ENCODE results near the gene TLR6.

The TLR6 gene

DNA sequence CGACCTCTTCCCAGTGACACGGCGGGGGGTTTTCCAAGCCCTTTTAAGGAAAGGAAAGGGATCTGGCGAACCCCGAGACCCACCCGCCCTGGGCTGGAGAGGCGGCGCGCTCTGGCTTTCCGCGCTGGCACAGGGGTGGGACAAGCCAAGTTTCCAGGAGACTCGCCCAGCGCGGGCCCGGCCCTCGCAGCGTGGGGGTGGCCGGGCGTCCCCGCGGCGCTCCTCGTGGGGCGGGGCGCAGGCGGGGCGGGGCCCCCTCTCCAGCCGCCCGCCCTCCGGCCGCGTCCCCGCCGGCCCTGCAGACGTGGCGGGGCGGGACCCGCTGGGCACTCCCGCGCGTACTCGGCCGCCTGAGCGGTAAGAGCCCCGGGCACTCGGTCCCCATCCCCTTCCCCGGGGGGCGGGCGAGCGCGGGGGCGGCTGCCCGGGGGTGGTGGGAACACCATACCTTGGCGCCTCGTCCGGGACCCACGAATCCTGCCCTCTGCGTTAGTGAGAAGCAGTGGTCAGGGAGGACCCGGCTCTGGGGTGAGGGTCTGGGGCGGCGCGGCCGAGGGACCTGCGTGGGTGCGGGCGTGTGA, 11.0 kb upstream of the TLR6 start, which contains the start of gene FAM114A1:
TSS of gene FAM114A1 (plus strand) at position 329 of the 581 bp plus-strand sequence. CDS start 10,273 bp downstream, outside the sequence.
- DNase-seq: peak; percentile 87

DNA sequence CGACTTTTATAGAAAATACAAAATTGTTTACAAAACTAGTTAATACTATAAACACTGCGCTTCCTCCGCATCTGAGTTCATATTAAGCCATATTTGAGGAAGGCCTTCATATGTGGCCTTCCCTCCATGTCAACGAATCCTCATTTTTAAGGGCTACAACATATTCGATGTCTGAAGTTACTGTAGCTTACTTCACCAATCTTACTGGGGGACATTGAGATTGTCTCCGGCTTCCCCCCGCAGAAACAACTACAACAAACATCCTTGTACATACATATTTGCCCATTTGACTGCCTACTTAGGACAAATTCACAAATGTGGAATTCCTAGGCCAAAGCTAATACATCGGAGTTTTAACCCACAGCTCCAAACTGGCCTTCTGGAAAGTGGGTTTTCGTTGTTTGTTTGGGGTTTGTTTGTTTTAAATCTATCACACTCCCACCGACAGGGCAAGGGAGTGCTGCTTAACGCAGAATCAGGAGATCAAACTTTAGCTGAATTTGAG, 10.4 kb upstream of the TLR6 start:
- DNase-seq: no peak

DNA sequence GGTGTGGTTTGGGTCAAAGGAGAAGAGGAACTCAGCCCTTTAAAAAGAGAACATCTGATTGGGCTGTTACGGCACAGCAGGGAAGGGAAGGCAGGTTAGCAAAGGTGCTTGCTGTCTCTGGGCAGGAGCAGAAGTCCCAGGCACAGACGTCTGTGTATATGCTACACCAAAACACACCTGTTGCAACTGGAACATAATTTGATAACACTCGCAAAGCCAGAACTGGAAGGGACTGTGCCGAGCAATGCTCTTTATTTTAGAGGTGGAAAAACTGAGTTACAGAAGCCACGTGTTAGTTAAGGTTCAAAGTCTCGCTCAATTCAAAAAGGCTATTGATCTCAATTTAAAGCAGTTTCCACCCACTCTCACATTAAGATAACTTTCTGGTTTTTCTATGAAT, 8.8 kb upstream of the TLR6 start:
- DNase-seq: no peak

DNA sequence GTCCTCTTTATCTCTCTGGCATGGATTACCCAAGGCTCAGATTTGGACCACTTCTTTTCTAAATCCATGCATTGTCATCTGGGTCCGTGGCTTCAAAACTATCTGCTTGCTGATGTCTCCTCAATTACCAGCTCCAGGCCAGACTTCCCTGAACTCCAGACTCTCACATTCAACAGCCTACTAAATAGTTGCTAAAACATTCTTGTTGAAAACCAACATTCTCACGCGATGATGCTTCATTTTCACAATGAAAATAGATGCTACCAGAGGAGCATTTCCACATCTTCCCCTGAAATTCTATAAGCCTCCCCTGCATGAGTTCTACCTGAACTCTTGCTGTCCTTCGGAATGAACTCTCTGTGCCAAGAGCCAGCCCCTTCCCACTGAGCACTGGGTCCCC, 5.2 kb upstream of the TLR6 start:
- peak; percentile 20 for DNase-seq

DNA sequence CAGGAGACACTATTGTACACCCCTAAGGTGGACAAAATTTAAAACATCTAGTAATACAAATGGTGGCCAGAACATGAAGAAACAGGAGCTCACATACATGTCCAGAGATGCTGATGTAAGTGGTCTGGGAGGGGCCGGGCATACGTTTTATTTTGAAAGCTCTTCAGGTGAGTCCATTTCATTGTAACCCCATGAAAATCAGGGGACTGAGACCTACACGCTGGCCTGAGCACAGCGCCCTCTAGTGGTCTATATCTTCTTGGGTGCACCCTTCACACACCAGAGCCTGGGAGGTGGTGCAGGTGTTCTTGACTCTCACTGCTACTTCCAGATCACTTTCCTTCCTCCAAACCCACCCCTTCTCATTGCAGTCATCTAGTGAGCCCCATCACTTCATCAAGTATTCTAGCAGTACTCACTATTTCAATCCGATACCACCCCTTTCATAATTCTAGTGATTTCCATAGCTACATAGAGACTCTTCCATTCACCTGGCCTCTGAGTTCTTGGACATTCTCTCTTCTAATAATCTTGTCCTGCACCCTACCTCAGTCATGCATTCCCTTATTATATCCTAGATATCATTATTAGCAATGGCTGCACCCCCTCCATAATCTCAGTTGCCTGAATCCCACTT, 4.3 kb upstream of the TLR6 start:
- no peak for DNase-seq

DNA sequence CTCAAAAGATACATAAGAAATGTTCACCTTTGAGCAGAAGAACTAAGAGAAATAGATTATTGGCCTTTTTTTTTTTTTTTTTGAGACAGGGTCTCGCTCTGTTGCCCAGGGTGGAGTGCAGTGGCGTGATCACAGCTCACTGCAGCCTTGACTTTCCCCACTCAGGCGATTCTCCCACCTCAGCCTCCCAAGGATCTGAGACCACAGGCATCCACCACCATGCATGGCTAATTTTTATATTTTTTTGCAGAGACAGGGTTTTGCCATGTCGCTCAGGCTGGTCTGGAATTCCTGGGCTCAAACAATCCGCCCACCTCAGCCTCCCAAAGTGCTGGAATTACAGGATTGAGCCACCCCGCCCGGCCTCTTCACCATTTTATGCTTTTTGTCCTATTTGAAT, 2.9 kb upstream of the TLR6 start:
- no peak for DNase-seq

DNA sequence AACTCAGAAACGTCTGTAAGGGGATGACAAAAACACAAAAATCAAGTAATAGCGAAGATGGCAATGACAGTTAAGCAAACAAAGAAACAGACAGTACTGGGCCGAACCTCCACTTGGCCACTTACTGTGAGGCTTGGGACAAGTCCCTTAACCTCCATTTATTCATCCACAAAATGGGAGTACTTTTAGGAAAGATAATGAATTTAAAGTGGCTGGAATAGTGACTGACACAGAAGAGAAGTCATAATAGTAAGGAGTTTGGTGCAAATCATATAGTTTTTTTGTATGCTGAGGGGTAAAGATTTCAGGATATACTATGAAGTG, 1.4 kb upstream of the TLR6 start:
- DNase-seq: no peak

DNA sequence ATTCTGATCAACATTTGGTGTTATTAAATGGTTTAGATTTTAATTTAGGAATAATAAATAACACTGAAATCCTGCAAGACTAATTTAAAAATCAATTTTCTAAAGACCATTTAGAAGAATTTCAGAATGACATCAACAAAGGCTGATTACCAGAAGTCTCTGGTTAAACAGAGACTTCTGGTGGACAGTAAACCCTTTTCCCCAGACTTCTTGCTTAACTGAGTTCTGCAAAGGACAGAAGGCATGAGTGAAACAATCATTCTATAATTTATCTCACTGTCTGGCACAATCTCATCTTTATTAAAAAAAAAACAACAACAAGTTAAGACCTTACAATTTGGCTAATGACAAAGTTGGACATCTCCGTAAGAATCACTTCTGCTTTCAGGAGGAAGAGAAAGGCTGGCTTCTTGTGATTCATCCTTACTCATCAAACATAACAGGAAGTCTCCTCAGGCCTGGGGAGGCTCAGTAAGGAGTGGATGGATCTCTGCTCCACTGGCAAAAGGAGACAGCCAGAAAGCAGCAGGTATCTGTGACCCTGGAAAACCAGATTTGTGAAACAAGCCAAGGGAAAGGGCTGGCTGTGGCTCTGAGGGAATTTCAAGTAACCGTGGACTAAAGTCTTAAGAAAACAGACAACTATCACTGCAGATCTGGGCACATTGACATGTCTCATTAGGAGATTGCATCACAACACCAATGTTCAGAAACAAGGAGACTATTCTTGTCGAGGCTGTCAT, 908 bp upstream of the TLR6 start:
- DNase-seq: peak; percentile 87

DNA sequence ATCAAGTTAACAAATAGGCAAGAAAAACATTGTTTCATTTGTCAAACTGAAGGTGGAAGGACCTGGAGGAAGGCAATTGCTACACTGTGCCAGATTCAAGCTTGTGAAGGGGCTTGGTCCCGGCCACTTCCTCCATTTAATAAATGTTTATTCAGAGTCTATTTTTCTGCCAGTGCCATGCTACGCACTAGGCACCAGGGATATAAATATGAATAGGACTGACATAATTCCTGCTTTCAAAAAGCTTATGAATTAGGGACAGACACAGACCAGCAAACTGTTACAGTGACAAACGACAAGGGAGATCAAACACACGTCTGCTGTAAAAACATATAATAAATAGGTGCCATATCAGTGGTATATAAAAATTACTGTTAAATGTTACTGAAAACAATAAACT, 571 bp downstream of the TLR6 start:
- no peak for DNase-seq

DNA sequence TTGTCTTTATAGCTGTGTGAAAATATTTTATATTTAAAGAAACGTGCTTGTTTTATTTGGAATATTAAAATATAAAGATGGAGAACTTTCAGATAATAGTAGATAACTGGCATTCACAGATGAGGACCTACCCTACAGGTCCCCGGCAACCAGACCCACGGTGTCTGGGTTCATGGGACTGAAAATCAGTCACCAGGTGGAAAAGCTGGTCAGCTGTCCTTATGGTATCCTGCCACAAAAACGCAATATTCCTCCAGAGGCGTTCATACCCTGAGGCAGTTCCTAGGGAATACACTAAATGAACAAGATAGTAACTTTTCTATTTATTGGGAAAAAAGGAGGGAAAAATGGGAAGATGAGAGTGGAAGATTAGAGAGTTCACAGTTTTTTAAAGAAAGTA, 1.2 kb downstream of the TLR6 start:
- DNase-seq: no peak

DNA sequence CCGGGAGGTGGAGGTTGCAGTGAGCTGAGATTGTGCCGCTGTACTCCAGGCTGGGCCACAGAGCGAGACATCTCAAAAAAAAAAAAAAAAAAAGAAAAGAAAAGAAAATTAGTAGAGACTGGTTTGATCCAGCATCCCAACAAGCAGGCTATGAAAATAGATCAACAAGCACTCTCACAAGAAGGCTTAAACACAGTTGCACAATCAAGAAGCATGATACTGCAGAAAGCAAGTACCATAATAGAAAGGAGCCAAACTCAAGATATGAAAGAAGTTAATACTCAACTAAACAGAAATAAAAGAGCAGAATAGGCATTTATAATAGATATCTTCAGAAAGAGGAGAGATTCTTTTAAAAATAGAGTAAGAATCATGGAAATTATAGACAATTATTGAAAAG, 10.6 kb downstream of the TLR6 start:
- no peak for DNase-seq

DNA sequence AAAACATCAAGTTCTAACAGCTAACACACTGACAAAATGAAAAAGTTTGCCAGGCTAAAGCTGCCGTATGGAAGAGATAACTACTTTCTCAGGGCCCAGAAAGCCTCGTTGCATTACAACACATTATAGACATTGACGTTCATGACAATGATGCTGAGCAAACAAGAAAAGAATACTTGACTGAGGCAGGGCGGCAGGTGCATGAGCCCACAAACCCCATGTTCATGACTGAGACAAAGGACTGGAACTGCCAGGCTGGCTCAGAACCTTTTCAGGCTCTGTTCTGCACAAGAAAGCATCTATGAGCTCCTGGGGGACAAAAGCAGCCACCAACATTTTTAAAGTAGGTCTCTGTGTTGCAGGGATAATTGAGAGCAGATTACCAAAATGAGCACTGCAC, 13.6 kb downstream of the TLR6 start:
- DNase-seq: no peak

DNA sequence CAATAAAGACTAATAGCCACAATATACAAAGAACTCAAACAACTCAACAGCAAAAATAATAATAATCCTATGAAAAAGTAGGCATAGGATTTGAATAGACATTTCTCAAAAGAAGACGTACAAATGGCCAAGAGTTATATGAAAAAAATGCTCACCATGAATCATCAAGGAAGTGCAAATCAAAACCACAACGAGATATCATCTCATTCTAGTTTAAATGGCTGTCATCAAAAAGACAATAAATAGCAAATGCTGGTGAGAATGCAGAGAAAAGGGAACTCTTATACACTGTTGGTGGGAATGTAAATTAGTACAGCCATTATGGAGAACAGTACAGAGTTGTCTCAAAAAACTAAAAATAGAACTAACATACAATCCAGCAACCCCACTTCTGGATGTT, 18.8 kb downstream of the TLR6 start:
- DNase-seq: peak; percentile 71

DNA sequence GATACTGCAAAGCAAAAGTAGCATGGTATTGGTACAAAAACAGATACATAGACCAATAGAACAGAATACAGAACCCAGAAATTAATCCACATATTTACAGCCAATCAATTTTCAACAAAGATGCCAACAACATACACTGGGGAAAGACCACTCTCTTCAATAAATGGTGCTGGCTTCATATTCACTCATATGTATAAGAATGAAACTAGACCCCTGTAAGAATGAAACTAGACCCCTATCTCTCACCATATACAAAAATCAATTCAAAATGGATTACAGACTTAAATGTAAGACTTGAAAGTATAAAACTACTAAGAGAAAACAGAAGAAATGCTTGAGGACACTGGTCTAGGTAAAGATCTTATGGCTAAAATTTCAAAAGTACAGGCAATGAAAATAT, 19.3 kb downstream of the TLR6 start:
- no peak for DNase-seq

DNA sequence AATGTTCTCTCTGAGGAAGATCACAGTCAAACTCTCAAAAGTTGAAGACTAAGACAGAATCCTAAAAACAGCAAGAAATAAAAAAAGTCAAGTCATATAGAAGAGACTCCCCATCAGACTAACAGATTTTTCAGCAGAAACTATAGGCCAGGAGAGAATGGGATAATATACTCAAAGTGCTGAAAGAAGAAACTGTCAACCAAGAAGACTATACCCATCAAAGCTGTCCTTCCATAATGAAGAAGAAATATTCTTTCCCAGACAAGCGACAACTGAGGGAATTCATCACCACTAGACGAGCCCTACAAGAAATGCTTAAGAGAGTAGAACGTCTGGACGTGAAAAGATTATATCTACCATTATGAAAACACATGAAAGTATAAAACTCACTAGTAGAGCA, 22.0 kb downstream of the TLR6 start:
- no peak for DNase-seq

DNA sequence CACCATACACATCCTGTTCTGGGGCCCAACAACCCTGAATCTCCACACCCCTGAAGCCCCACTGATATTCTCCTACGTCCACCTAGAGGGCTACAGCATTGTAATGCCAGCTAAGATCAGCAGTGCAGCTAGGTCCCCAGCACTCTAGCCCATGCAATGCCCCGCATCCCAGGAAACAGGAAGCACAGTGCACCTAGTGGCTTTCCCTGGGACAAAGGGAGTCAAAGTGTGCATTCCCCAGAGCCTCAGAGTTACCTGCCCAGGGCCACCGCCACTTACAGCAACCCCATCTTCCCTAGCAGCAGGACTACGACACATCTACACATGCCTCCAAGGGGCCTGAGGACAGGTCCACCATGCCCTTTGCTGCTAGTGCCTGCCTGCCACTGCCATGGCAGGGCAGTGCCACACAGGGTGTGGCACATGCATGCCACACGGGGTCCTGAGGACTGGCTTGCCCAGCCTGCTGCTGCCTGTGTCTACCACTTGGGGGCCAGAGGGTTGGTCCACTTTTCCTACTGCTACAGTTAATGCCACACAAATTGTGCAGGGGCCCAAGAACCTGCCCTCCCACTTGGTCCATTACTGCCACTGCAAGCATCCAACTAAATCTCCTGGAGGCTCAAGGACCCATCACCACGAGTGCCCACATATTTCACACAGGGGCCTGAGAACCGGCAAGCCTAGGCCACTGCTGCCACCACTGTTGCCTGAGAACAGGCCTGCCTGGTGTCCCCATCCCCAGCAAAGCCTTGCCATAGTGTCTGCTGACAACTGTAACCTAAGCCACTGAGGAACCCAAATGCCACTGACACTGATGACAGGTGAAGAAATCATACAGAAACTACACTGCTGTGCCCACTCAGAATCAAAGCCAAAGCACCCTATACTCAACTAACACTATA, 23.7 kb downstream of the TLR6 start:
- no peak for DNase-seq

DNA sequence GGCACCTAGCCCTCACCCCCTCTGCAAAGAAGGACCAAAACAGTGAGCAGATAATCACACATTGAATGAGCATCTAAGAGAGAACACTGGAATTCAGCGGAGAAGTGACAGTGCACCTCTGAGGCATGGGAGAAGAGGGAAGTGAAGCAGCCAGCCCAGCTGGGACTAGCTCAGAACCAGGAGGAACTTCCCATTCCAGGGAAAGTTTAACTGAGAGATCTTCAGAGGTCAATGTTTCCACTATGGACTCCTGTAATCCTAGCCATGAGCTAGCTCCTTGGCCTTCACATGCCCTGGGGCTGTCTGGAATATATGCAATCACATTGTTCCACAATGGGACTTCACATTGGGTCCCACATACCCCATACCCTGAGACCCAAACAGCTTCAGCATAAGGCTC, 24.4 kb downstream of the TLR6 start:
- no peak for DNase-seq

DNA sequence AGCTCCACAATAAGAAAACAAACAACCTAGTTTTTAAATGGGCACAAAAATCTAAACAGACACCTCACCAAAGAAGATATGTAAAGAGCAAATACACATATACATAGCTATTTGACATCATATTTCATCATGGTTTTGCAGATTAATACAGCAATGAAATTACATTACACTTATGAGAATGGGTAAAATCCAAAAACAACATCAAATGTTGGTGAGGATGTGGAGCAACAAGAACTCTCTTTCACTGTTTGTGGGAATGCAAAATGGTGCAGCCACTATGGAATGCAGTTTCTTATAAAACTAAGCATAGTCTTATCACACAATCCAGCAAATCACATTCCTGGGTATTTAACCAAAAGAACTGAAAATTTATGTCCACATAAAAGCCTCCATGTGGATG, 25.0 kb downstream of the TLR6 start:
- no peak for DNase-seq

DNA sequence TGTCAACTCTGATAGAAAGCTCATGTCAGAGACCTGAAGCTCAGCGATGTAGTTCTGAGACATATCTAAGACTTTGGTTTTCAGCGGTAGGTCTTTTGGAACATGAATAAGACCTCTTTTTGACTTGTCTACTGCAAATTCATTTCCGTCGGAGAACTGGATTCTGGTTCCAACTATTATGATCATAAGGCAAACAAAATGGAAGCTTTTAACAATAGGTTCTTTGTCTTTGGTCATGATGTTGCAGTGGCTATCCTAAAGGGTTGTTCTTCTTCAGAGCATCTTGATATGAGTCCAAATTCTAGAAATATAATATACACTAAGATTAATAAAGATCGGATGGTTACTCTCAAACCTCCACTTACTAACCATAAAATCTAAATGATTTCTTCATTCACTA, 27.4 kb downstream of the TLR6 start:
- DNase-seq: no peak

DNA sequence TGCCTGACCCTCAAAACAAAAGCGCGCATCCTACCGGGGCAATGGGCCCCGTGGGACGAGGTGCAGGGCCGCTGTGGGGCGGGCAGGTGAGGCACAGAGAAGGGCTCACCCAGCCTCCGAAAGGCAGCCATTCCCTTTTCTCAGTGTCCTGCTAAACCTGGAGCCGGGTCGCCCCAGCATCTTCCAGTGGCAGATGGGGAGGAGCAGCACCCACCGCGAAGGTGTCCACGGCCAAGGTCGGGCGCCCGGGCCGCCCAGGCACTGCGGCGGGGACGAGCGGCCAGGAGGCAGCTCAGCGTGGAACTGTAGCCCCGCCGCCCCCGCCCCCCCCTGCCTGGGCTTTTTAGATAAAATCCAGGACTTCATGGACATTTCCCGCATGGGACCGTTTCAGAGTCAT, 32.9 kb downstream of the TLR6 start:
- no peak for DNase-seq

DNA sequence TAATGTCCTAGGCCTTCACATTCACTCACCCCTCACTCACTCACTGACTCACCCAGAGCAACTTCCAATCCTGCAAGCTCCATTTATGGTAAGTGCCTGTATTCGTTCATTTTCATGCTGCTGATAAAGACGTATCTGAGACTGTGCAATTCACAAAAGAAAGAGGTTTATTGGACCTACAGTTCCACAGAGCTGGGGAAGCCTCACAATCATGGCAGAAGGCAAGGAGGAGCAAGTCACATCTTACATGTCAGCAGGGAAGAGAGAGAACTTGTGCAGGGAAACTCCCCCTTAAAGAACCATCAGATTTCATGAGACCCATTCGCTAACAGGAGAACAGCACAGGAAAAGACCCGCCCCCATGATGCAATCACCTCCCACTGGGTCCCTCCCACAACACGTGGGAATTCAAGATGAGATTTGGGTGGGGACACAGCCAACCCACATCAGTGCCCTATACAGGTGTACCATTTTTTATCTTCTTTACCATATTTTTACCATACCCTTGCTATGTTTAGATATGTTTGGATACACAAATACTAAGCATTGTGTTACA, 33.8 kb downstream of the TLR6 start:
- no peak for DNase-seq

DNA sequence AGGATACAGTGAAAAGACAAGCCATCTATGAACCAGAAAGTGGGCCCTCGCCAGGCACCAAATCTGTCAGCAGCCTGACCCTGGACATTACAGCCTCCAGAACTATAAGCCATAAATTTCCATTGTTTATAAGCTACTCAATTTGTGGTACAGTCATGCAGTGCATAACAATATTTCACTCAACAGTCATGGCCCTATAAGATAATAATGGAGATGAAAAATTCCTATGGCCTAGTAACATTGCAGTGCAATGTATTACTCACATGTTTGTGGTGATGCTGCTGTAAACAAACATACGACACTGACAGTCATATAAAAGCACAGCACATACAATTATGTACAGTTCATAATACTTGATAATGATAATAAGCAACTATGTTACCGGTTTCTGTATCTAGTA, 34.9 kb downstream of the TLR6 start:
- no peak for DNase-seq

Data from fibroblast of upper back skin (primary cell).